ENCODE measurements around the gene S100A13. TPM values are rescaled to one million over a fixed set of nuclear protein-coding genes. Genes with fewer than 3 reads are reported as not detected.

Gene S100A13
- total RNA-seq, 1 donor from 2014 or later: 172 TPM

- DNase-seq (ENCODE audit: low read depth) (no peak), FAIRE-seq (no peak)
- Histone ChIP-seq H3K27ac (ENCODE audit: low read depth, low read length) (no peak within 1 kb of the TSS), H4K20me1 (ENCODE audit: insufficient read depth, low read length) (peaks cover 6% of the 10 kb centered on the region), H3K36me3 (ENCODE audit: insufficient read depth, low read length) (peaks cover 14% of the 10 kb centered on the region), H3K4me3 (ENCODE audit: insufficient read depth, low read depth, low read length) (no peak within 1 kb of the TSS), H3K4me1 (ENCODE audit: insufficient read depth, low read length) (peaks cover 10% of the 10 kb centered on the region), H2AFZ (ENCODE audit: low read depth, low read length) (no peak within 1 kb of the TSS), H3K9ac (ENCODE audit: low read length) (no peak within 1 kb of the TSS), H3K27me3 (ENCODE audit: insufficient read depth, low read length) (no peaks in the 10 kb centered on the region), H3K79me2 (ENCODE audit: insufficient read depth, low read length) (peaks cover 21% of the 10 kb centered on the region), H3K4me2 (ENCODE audit: low read length) (no peak within 1 kb of the TSS), H3K9me3 (ENCODE audit: insufficient read depth, low read depth, low read length) (no peaks in the 10 kb centered on the region)
- Mint-ChIP-seq H3K27ac (ENCODE audit: unreplicated experiment) (no peak within 1 kb of the TSS), H3K36me3 (ENCODE audit: low read depth, unreplicated experiment) (peaks cover 16% of the 10 kb centered on the region), H3K27me3 (ENCODE audit: low read depth, unreplicated experiment) (no peaks in the 10 kb centered on the region), H3K9me3 (ENCODE audit: unreplicated experiment) (peaks cover 2% of the 10 kb centered on the region), H3K4me3 (ENCODE audit: unreplicated experiment) (no peak within 1 kb of the TSS), H3K4me1 (ENCODE audit: low read depth, unreplicated experiment) (peaks cover 5% of the 10 kb centered on the region)
- no peak for TF ChIP-seq EZH2 (IDR thresholded peaks at IDR 0.05; ENCODE audit: insufficient read depth, low read length)
- no peak for TF ChIP-seq CTCF (IDR thresholded peaks at IDR 0.05; ENCODE audit: insufficient read depth, low read depth, low read length)
Measured at GRCh38 chr1:153616144-153616916, 11.0 kb downstream of the S100A13 start, which contains the start of gene S100A14. TSS of gene S100A14 (minus strand) at chr1:153616325. CDS start at chr1:153615858, 467 bp downstream.

- DNase-seq (ENCODE audit: low read depth) (no peak), FAIRE-seq (no peak)
- peaks cover 6% of the 10 kb centered on the region for H3K4me1 Mint-ChIP-seq (ENCODE audit: low read depth, unreplicated experiment)
- H3K9ac ChIP-seq (ENCODE audit: low read length): no peak overlapping the region
- no peak overlapping the region for H3K27ac Mint-ChIP-seq (ENCODE audit: unreplicated experiment)
- no peak overlapping the region for H3K4me3 Mint-ChIP-seq (ENCODE audit: unreplicated experiment)
- peaks cover 31% of the 10 kb centered on the region for H3K79me2 ChIP-seq (ENCODE audit: insufficient read depth, low read length)
- peaks cover 2% of the 10 kb centered on the region for H3K9me3 Mint-ChIP-seq (ENCODE audit: unreplicated experiment)
- TF ChIP-seq EZH2 (IDR thresholded peaks at IDR 0.05; ENCODE audit: insufficient read depth, low read length) (no peak), CTCF (IDR thresholded peaks at IDR 0.05; ENCODE audit: insufficient read depth, low read depth, low read length) (no peak)
- no peak overlapping the region for H3K27ac ChIP-seq (ENCODE audit: low read depth, low read length)
- no peak overlapping the region for H2AFZ ChIP-seq (ENCODE audit: low read depth, low read length)
- no peaks in the 10 kb centered on the region for H3K27me3 Mint-ChIP-seq (ENCODE audit: low read depth, unreplicated experiment)
- peaks cover 7% of the 10 kb centered on the region for H4K20me1 ChIP-seq (ENCODE audit: insufficient read depth, low read length)
- H3K4me3 ChIP-seq (ENCODE audit: insufficient read depth, low read depth, low read length): no peak overlapping the region
- peaks cover 9% of the 10 kb centered on the region for H3K36me3 ChIP-seq (ENCODE audit: insufficient read depth, low read length)
- H3K9me3 ChIP-seq (ENCODE audit: insufficient read depth, low read depth, low read length): no peaks in the 10 kb centered on the region
- H3K36me3 Mint-ChIP-seq (ENCODE audit: low read depth, unreplicated experiment): peaks cover 12% of the 10 kb centered on the region
- peaks cover 18% of the 10 kb centered on the region for H3K4me1 ChIP-seq (ENCODE audit: insufficient read depth, low read length)
- H3K27me3 ChIP-seq (ENCODE audit: insufficient read depth, low read length): no peaks in the 10 kb centered on the region
- H3K4me2 ChIP-seq (ENCODE audit: low read length): no peak overlapping the region
Measured at GRCh38 chr1:153615406-153615805, 11.9 kb downstream of the S100A13 start.

- Histone ChIP-seq H3K9me3 (ENCODE audit: insufficient read depth, low read depth, low read length) (no peaks in the 10 kb centered on the region), H2AFZ (ENCODE audit: low read depth, low read length) (no peak overlapping the region)
Measured at GRCh38 chr1:153614906-153615305, 12.4 kb downstream of the S100A13 start.

More at GRCh38 chr1:153614906-153615305, 12.4 kb downstream of the S100A13 start:
- Mint-ChIP-seq H3K36me3 (ENCODE audit: low read depth, unreplicated experiment) (peaks cover 12% of the 10 kb centered on the region), H3K27me3 (ENCODE audit: low read depth, unreplicated experiment) (no peaks in the 10 kb centered on the region), H3K4me1 (ENCODE audit: low read depth, unreplicated experiment) (peaks cover 8% of the 10 kb centered on the region), H3K4me3 (ENCODE audit: unreplicated experiment) (no peak overlapping the region), H3K9me3 (ENCODE audit: unreplicated experiment) (peaks cover 2% of the 10 kb centered on the region), H3K27ac (ENCODE audit: unreplicated experiment) (no peak overlapping the region)
- H3K4me1 ChIP-seq (ENCODE audit: insufficient read depth, low read length): peaks cover 23% of the 10 kb centered on the region
- DNase-seq (ENCODE audit: low read depth) (no peak), FAIRE-seq (no peak)
- no peak overlapping the region for H3K4me2 ChIP-seq (ENCODE audit: low read length)
- no peak overlapping the region for H3K9ac ChIP-seq (ENCODE audit: low read length)
- peaks cover 6% of the 10 kb centered on the region for H3K36me3 ChIP-seq (ENCODE audit: insufficient read depth, low read length)
- H3K79me2 ChIP-seq (ENCODE audit: insufficient read depth, low read length): peaks cover 36% of the 10 kb centered on the region
- no peaks in the 10 kb centered on the region for H3K27me3 ChIP-seq (ENCODE audit: insufficient read depth, low read length)
- peaks cover 7% of the 10 kb centered on the region for H4K20me1 ChIP-seq (ENCODE audit: insufficient read depth, low read length)
- H3K4me3 ChIP-seq (ENCODE audit: insufficient read depth, low read depth, low read length): no peak overlapping the region
- no peak for TF ChIP-seq CTCF (IDR thresholded peaks at IDR 0.05; ENCODE audit: insufficient read depth, low read depth, low read length)
- no peak for TF ChIP-seq EZH2 (IDR thresholded peaks at IDR 0.05; ENCODE audit: insufficient read depth, low read length)
- H3K27ac ChIP-seq (ENCODE audit: low read depth, low read length): no peak overlapping the region

Measured in astrocyte (in vitro differentiated cells and primary cell).